Endometrial microvascular endothelial cells (primary cell): ENCODE results near the gene SLC16A1. TPM values are rescaled to one million over a fixed set of nuclear protein-coding genes. Genes with fewer than 3 reads are reported as not detected.

Experiments
- in situ Hi-C: cut with HindIII; loops from 2 replicates; pipeline ENCODE4 v1.10.0; 2017; ENCODE audit warnings: low sequenced_read_pairs, low pct_unique_long_range_greater_than_20kb; ENCODE audit errors: inconsistent ontology term
- total RNA-seq: library from RNA; depleted of rRNA; stranded (reverse); fragments of >200 nt; gene quantifications from one replicate; pipeline ENCODE4 v1.2.3, GENCODE V29; 2015; ENCODE audit errors: inconsistent ontology term

SLC16A1 gene
- total RNA-seq, 1 donor from 2014 or later, result 145 TPM

GRCh38 chr1:112862753-112863426 lies 93.1 kb downstream of the SLC16A1 start:
- in situ Hi-C loops, result no loop called here

Other genes starting within 250 kb of the SLC16A1 start
- gene RHOC, start 249.1 kb downstream of the SLC16A1 start, total RNA-seq, result 823 TPM
- gene PPM1J, start 240.9 kb downstream of the SLC16A1 start, total RNA-seq, result 2.0 TPM
- gene LRIG2, start 117.0 kb upstream of the SLC16A1 start, total RNA-seq, result 4.7 TPM